B cell (primary cell): ENCODE measurements around the gene USF1.

Source experiments
- EZH2 ChIP-seq: IDR thresholded peaks from 2 replicates; pipeline ENCODE4 v1.6.1; 2012; ENCODE audit warnings: borderline replicate concordance, low read depth, mild to moderate bottlenecking, moderate library complexity, low read length; ENCODE audit not compliant: insufficient read depth, poor library complexity, severe bottlenecking
- TF ChIP-seq, protein P1 (sequence below): fragments of 200-600 bp; IDR thresholded peaks from one replicate; pipeline ENCODE4 v1.8.0; 2022; ENCODE audit warnings: antibody characterized with exemption, mild to moderate bottlenecking

DNA sequence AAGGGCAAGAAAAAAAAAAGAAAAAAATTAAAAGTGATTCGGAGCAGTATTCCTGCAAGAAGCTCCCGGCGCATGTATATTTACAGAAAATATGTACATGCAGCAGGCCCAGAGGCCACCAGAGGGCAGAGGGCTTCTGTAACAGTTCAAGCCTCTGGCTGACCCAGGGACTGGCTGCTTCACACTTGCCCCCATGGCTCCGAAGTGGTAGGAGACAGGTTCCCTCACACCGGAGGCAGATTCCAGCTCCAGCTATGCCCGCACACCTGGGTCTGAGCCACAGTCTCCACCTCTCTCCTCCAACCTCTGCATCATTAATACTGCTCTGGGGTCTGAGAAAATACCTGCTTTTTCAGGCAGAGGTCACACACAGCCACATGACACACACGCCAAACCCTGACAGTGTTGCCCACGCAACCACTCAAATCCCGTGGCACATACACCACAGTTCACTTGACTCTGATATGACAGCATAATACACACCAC lies 26.2 kb upstream of the USF1 start:
- TF ChIP-seq, protein P1, sequence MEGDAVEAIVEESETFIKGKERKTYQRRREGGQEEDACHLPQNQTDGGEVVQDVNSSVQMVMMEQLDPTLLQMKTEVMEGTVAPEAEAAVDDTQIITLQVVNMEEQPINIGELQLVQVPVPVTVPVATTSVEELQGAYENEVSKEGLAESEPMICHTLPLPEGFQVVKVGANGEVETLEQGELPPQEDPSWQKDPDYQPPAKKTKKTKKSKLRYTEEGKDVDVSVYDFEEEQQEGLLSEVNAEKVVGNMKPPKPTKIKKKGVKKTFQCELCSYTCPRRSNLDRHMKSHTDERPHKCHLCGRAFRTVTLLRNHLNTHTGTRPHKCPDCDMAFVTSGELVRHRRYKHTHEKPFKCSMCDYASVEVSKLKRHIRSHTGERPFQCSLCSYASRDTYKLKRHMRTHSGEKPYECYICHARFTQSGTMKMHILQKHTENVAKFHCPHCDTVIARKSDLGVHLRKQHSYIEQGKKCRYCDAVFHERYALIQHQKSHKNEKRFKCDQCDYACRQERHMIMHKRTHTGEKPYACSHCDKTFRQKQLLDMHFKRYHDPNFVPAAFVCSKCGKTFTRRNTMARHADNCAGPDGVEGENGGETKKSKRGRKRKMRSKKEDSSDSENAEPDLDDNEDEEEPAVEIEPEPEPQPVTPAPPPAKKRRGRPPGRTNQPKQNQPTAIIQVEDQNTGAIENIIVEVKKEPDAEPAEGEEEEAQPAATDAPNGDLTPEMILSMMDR = peak; percentile 81
- TF ChIP-seq EZH2 = no peak
